ENCODE measurements around the gene SRPK2. TPM values are rescaled to one million over a fixed set of nuclear protein-coding genes. Genes with fewer than 3 reads are reported as not detected.

The SRPK2 gene
- total RNA-seq, 1 donor from 2014 or later, result 54.8 TPM

GRCh38 chr7:105073143-105073542 lies 315.6 kb downstream of the SRPK2 start:
- no peak for FAIRE-seq
- peaks cover 50% of the 10 kb centered on the region for H3K36me3 ChIP-seq (ENCODE audit: insufficient read depth, low read length)
- H3K36me3 Mint-ChIP-seq (ENCODE audit: low read depth, unreplicated experiment), result peaks cover 3% of the 10 kb centered on the region

DNA sequence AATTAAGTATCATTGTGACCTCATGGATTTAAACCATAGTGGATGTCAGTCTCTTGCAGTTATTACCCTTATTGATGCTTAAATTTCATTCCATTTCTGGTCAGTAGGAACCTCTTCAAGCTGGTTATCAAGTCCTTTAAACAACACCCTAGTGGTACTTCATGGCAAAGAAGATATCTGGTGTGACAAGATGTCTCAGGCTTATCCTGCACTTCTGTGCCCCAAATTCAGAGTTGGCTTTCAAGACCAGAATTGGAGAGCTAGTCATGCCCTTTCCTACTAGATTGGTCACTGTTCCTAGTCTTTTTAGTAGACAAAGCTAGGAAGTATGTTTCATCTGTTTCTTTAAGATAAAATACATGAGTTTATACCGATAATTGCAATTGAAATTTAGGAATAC lies 319.8 kb downstream of the SRPK2 start:
- peaks cover 2% of the 10 kb centered on the region for H3K4me1 Mint-ChIP-seq (ENCODE audit: low read depth, unreplicated experiment)
- H3K36me3 Mint-ChIP-seq (ENCODE audit: low read depth, unreplicated experiment), result peaks cover 4% of the 10 kb centered on the region
- no peak overlapping the region for H3K27ac ChIP-seq (ENCODE audit: low read depth, low read length)
- peaks cover 47% of the 10 kb centered on the region for H3K79me2 ChIP-seq (ENCODE audit: insufficient read depth, low read length)
- H3K27me3 Mint-ChIP-seq (ENCODE audit: low read depth, unreplicated experiment), result no peaks in the 10 kb centered on the region
- H3K36me3 ChIP-seq (ENCODE audit: insufficient read depth, low read length), result peaks cover 27% of the 10 kb centered on the region
- H2AFZ ChIP-seq (ENCODE audit: low read depth, low read length), result no peak overlapping the region
- no peak overlapping the region for H3K9ac ChIP-seq (ENCODE audit: low read length)
- DNase-seq (ENCODE audit: low read depth), result no peak
- H3K4me3 ChIP-seq (ENCODE audit: insufficient read depth, low read depth, low read length), result no peak overlapping the region
- H3K4me1 ChIP-seq (ENCODE audit: insufficient read depth, low read length), result no peaks in the 10 kb centered on the region
- no peaks in the 10 kb centered on the region for H3K27me3 ChIP-seq (ENCODE audit: insufficient read depth, low read length)
- FAIRE-seq, result no peak
- peaks cover 42% of the 10 kb centered on the region for H4K20me1 ChIP-seq (ENCODE audit: insufficient read depth, low read length)
- TF ChIP-seq, protein P1, sequence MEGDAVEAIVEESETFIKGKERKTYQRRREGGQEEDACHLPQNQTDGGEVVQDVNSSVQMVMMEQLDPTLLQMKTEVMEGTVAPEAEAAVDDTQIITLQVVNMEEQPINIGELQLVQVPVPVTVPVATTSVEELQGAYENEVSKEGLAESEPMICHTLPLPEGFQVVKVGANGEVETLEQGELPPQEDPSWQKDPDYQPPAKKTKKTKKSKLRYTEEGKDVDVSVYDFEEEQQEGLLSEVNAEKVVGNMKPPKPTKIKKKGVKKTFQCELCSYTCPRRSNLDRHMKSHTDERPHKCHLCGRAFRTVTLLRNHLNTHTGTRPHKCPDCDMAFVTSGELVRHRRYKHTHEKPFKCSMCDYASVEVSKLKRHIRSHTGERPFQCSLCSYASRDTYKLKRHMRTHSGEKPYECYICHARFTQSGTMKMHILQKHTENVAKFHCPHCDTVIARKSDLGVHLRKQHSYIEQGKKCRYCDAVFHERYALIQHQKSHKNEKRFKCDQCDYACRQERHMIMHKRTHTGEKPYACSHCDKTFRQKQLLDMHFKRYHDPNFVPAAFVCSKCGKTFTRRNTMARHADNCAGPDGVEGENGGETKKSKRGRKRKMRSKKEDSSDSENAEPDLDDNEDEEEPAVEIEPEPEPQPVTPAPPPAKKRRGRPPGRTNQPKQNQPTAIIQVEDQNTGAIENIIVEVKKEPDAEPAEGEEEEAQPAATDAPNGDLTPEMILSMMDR (IDR thresholded peaks at IDR 0.05; ENCODE audit: insufficient read depth, low read depth, low read length), result no peak
- TF ChIP-seq EZH2 (IDR thresholded peaks at IDR 0.05; ENCODE audit: insufficient read depth, low read length), result no peak
- H3K9me3 ChIP-seq (ENCODE audit: insufficient read depth, low read depth, low read length), result no peaks in the 10 kb centered on the region
- no peak overlapping the region for H3K27ac Mint-ChIP-seq (ENCODE audit: unreplicated experiment)
- H3K4me2 ChIP-seq (ENCODE audit: low read length), result no peak overlapping the region
- no peaks in the 10 kb centered on the region for H3K9me3 Mint-ChIP-seq (ENCODE audit: unreplicated experiment)
- no peak overlapping the region for H3K4me3 Mint-ChIP-seq (ENCODE audit: unreplicated experiment)

More at GRCh38 chr7:105073143-105073542, 315.6 kb downstream of the SRPK2 start:
- Mint-ChIP-seq H3K9me3 (ENCODE audit: unreplicated experiment) (no peaks in the 10 kb centered on the region), H3K4me1 (ENCODE audit: low read depth, unreplicated experiment) (no peaks in the 10 kb centered on the region), H3K27me3 (ENCODE audit: low read depth, unreplicated experiment) (no peaks in the 10 kb centered on the region), H3K27ac (ENCODE audit: unreplicated experiment) (no peak overlapping the region), H3K4me3 (ENCODE audit: unreplicated experiment) (no peak overlapping the region)
- Histone ChIP-seq H3K27me3 (ENCODE audit: insufficient read depth, low read length) (no peaks in the 10 kb centered on the region), H3K9ac (ENCODE audit: low read length) (no peak overlapping the region), H3K27ac (ENCODE audit: low read depth, low read length) (no peak overlapping the region), H3K4me2 (ENCODE audit: low read length) (no peak overlapping the region), H2AFZ (ENCODE audit: low read depth, low read length) (no peak overlapping the region), H3K79me2 (ENCODE audit: insufficient read depth, low read length) (peaks cover 27% of the 10 kb centered on the region), H3K9me3 (ENCODE audit: insufficient read depth, low read depth, low read length) (no peaks in the 10 kb centered on the region), H3K4me3 (ENCODE audit: insufficient read depth, low read depth, low read length) (no peak overlapping the region), H3K4me1 (ENCODE audit: insufficient read depth, low read length) (no peaks in the 10 kb centered on the region), H4K20me1 (ENCODE audit: insufficient read depth, low read length) (peaks cover 42% of the 10 kb centered on the region)
- TF ChIP-seq, protein P1 (IDR thresholded peaks at IDR 0.05; ENCODE audit: insufficient read depth, low read depth, low read length), result no peak
- TF ChIP-seq EZH2 (IDR thresholded peaks at IDR 0.05; ENCODE audit: insufficient read depth, low read length), result no peak
- DNase-seq (ENCODE audit: low read depth), result no peak

- no peak overlapping the region for H3K4me3 ChIP-seq (ENCODE audit: insufficient read depth, low read depth, low read length)
- Mint-ChIP-seq H3K36me3 (ENCODE audit: low read depth, unreplicated experiment) (peaks cover 4% of the 10 kb centered on the region), H3K4me1 (ENCODE audit: low read depth, unreplicated experiment) (peaks cover 2% of the 10 kb centered on the region), H3K4me3 (ENCODE audit: unreplicated experiment) (no peak overlapping the region), H3K9me3 (ENCODE audit: unreplicated experiment) (no peaks in the 10 kb centered on the region), H3K27me3 (ENCODE audit: low read depth, unreplicated experiment) (no peaks in the 10 kb centered on the region), H3K27ac (ENCODE audit: unreplicated experiment) (no peak overlapping the region)
- DNase-seq (ENCODE audit: low read depth), result no peak
- no peak for FAIRE-seq
- no peak overlapping the region for H3K4me2 ChIP-seq (ENCODE audit: low read length)
- peaks cover 59% of the 10 kb centered on the region for H3K79me2 ChIP-seq (ENCODE audit: insufficient read depth, low read length)
- no peak overlapping the region for H2AFZ ChIP-seq (ENCODE audit: low read depth, low read length)
- H3K27ac ChIP-seq (ENCODE audit: low read depth, low read length), result no peak overlapping the region
- TF ChIP-seq EZH2 (IDR thresholded peaks at IDR 0.05; ENCODE audit: insufficient read depth, low read length), result no peak
- TF ChIP-seq, protein P1 (IDR thresholded peaks at IDR 0.05; ENCODE audit: insufficient read depth, low read depth, low read length), result no peak
- no peaks in the 10 kb centered on the region for H3K27me3 ChIP-seq (ENCODE audit: insufficient read depth, low read length)
- no peaks in the 10 kb centered on the region for H3K4me1 ChIP-seq (ENCODE audit: insufficient read depth, low read length)
- H3K36me3 ChIP-seq (ENCODE audit: insufficient read depth, low read length), result peaks cover 27% of the 10 kb centered on the region
- H4K20me1 ChIP-seq (ENCODE audit: insufficient read depth, low read length), result peaks cover 52% of the 10 kb centered on the region
- H3K9ac ChIP-seq (ENCODE audit: low read length), result no peak overlapping the region
- H3K9me3 ChIP-seq (ENCODE audit: insufficient read depth, low read depth, low read length), result no peaks in the 10 kb centered on the region
These were observed 321.0 kb downstream of the SRPK2 start for GRCh38 chr7:105067691-105068090.

Data from astrocyte (in vitro differentiated cells and primary cell).